Thyroid gland (tissue), 4 donors: Measurements from ENCODE around the gene TFF3. TPM values are rescaled to one million over a fixed set of nuclear protein-coding genes. Genes with fewer than 3 reads are reported as not detected.

ENCODE experiments used
- DNase-seq, 2 donors: peaks; one replicate each; pipeline ENCODE4 v3.0.0-alpha.2; 2019
- H3K27ac ChIP-seq, 3 donors: fragments of 200-600 bp; sonication (generic); 1 replicate in 2 of 3; 2 replicates in 1 of 3; pipeline ENCODE4 v1.5.1; 2016 to 2019; ENCODE audit warnings: mild to moderate bottlenecking in 1 of 3, moderate library complexity in 1 of 3
- H3K27me3 ChIP-seq: fragments of 200-600 bp; sonication (generic); one replicate; pipeline ENCODE4 v1.5.1; 2019
- H3K36me3 ChIP-seq, 2 donors: fragments of 200-600 bp; sonication (generic); one replicate each; pipeline ENCODE4 v1.5.1; 2016 to 2019
- H3K4me1 ChIP-seq, 2 donors: fragments of 200-600 bp; sonication (generic); one replicate each; pipeline ENCODE4 v1.5.1; 2017 to 2019
- H3K4me3 ChIP-seq, 3 donors: fragments of 200-600 bp; sonication (generic); replicated peaks in 1 of 3; 1 replicate in 2 of 3; 2 replicates in 1 of 3; pipeline ENCODE4 v1.5.1; 2016; ENCODE audit warnings: mild to moderate bottlenecking in 1 of 3
- H3K9me3 ChIP-seq: fragments of 200-600 bp; sonication (generic); one replicate; pipeline ENCODE4 v1.5.1; 2017
- POLR2A ChIP-seq, 2 donors: fragments of 450-650 bp; IDR thresholded peaks; one replicate each; pipeline ENCODE4 v1.6.1; 2017; ENCODE audit warnings: antibody characterized with exemption in 2 of 2, mild to moderate bottlenecking in 2 of 2, moderate library complexity in 1 of 2
- WGBS, 2 donors: methylation state at CpG; one replicate each; pipeline ENCODE4 v1.1.5; 2017; 5-methylcytosine and 5-hydroxymethylcytosine counted together
- intact Hi-C: fragments of 100-400 bp; cut with DNase I; formaldehyde crosslinking; loops from one replicate; pipeline ENCODE4 v1.15.1; 2023
- total RNA-seq, 4 donors: library from RNA; depleted of rRNA; stranded (reverse); fragments of >200 nt; gene quantifications; one replicate each; pipeline ENCODE4 v1.2.3, GENCODE V29; 2016
- TF ChIP-seq, protein P1 (sequence below), 6 experiments: fragments of 200-600 bp in 3 of 6; fragments of 450-650 bp in 3 of 6; sonication (generic) in 3 of 6; IDR thresholded peaks; one replicate each; pipeline ENCODE4 v1.5.1; 2016 to 2019; ENCODE audit warnings: antibody characterized with exemption in 6 of 6, mild to moderate bottlenecking in 2 of 6, inconsistent platforms in 1 of 6, moderate library complexity in 1 of 6

The TFF3 gene
- total RNA-seq, 4 donors from 2014 or later = 246 to 4,817 (median 914) TPM

DNA sequence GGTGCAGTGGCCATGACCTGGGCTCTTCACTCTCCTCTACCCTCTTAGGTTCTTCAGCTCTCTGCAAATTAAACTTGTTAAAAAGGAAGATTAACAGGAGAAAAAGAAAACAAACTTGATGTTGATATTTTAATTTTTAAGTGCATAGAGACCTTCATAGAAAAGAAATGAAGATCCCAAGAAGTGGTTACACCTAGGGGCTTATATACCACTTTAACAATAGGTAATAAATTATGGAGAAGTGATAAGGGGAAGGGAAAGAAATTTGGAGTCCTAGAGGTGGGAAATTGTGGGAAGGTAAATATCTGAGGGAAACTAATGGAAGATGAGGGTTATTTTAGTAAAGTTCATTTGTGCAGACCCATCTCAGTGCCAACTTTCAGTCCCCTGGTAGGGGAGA is 16.5 kb upstream of the TFF3 start:
- no peaks in the 10 kb centered on the region for H3K9me3 ChIP-seq
- H3K4me3 ChIP-seq = no peak overlapping the region
- H3K4me1 ChIP-seq = peaks cover 8 to 9% of the 10 kb centered on the region in 2 donors
- H3K27ac ChIP-seq = no peak overlapping the region
- H3K27me3 ChIP-seq = no peaks in the 10 kb centered on the region
- no peaks in the 10 kb centered on the region for H3K36me3 ChIP-seq
- TF ChIP-seq, protein P1, sequence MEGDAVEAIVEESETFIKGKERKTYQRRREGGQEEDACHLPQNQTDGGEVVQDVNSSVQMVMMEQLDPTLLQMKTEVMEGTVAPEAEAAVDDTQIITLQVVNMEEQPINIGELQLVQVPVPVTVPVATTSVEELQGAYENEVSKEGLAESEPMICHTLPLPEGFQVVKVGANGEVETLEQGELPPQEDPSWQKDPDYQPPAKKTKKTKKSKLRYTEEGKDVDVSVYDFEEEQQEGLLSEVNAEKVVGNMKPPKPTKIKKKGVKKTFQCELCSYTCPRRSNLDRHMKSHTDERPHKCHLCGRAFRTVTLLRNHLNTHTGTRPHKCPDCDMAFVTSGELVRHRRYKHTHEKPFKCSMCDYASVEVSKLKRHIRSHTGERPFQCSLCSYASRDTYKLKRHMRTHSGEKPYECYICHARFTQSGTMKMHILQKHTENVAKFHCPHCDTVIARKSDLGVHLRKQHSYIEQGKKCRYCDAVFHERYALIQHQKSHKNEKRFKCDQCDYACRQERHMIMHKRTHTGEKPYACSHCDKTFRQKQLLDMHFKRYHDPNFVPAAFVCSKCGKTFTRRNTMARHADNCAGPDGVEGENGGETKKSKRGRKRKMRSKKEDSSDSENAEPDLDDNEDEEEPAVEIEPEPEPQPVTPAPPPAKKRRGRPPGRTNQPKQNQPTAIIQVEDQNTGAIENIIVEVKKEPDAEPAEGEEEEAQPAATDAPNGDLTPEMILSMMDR (IDR thresholded peaks at IDR 0.05) = no peak
- no peak for TF ChIP-seq POLR2A (IDR thresholded peaks at IDR 0.05)
- intact Hi-C loops = no loop called here
- no peak for DNase-seq

DNA sequence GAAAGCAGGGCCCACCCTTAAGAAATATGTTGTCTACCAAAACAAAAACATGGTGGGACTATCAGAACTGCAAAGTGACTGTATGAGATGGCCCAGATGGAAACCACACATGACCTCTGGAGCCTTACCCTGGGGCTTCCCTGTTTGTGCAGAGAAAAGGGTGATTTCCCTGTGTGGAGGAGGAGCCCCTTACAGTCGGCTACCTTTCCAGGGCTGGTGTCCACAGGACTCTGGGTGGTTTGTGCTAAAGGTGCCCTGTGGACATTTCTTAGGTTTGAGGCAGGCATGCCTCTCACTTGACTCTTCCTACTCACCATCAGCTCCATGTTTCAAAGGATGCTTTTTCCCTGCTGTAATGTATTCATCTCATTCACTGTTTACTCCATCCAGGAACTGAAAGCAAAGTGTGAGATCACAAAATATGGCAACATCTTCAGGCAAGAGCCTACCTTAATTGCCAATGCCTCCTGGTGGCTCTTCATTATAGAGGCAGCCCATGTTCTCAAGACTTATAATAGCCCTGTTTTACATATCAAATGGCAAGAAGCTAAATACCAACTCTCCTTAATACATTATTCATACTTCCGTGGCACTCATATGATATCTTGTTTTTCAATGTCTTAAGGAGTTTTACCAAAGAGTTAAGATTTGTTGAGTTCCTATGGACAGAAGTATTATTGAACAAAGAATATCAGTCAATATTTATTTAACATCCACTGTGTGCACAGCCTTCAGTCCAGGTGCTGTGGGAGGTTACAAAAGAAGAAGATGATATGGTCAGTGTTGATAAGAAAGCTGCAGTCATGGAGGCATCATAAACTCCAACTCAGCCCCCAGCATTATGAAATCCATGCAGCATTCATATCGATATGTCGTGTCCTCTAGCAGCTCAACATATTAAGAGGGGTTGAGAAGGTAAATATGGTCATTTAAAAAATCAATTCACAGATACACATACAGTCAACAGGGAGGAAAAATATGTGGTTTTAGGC is 15.5 kb upstream of the TFF3 start:
- WGBS, 2 donors = 89 to 94% methylated on average over 4 of the region's 4 CpGs

DNA sequence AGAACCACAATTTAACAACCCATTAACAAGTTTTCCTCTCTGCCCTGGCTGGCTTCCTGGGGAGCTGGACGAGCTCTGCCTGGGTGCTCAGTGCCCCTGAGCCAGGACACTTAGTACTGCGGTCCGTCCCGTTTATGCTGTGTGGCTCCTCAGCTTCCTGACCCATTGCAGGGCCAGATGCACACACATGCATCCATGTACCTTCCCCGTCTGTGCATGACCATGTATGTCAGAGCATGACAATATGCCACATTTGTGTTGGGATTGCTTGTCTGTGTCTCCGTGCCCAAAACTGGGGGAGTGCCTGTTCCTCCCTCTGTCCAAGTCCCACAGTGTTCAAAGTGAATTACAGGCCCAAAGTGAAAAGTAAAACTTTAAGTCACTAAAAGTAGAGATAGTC is 9.7 kb upstream of the TFF3 start:
- Histone ChIP-seq H3K4me1 (no peaks in the 10 kb centered on the region), H3K36me3 (no peaks in the 10 kb centered on the region), H3K27ac (no peak overlapping the region), H3K9me3 (no peaks in the 10 kb centered on the region), H3K27me3 (no peaks in the 10 kb centered on the region), H3K4me3 (no peak overlapping the region)
- intact Hi-C loops = no loop called here
- TF ChIP-seq, protein P1 (IDR thresholded peaks at IDR 0.05) = no peak
- no peak for TF ChIP-seq POLR2A (IDR thresholded peaks at IDR 0.05)
- DNase-seq = no peak
- WGBS, 2 donors = 89 to 91% methylated on average over 6 of the region's 6 CpGs

More for the DNA sequence above, 15.5 kb upstream of the TFF3 start:
- Histone ChIP-seq H3K9me3 (no peaks in the 10 kb centered on the region), H3K4me1 (no peaks in the 10 kb centered on the region), H3K27ac (no peak overlapping the region), H3K36me3 (no peaks in the 10 kb centered on the region), H3K4me3 (no peak overlapping the region), H3K27me3 (no peaks in the 10 kb centered on the region)
- no peak for DNase-seq
- intact Hi-C loops = no loop called here
- TF ChIP-seq, protein P1 (IDR thresholded peaks at IDR 0.05) = no peak
- TF ChIP-seq POLR2A (IDR thresholded peaks at IDR 0.05) = no peak

DNA sequence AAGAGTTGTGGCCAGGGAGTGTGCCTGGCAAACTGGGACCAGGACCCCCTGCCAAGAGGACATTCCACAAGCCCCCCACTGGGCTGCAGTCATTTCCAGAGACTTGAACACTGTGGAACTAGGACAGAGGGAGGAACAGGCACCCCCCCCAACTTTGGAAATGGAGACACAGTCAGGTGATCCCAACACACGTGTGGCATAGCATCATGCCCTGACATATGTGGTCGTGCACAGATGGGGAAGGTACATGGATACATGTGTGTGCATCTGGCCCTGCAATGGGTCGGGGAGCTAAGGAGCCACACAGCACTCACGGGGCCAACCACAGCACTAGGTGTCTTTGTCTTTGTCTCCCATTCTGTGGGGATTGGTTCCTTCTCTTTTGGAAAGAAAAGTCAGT is 6.6 kb upstream of the TFF3 start:
- TF ChIP-seq POLR2A (IDR thresholded peaks at IDR 0.05) = no peak
- TF ChIP-seq, protein P1 (IDR thresholded peaks at IDR 0.05) = no peak
- H3K27ac ChIP-seq = no peak overlapping the region
- DNase-seq = no peak
- no peaks in the 10 kb centered on the region for H3K9me3 ChIP-seq
- no peaks in the 10 kb centered on the region for H3K27me3 ChIP-seq
- no peak overlapping the region for H3K4me3 ChIP-seq
- no peaks in the 10 kb centered on the region for H3K36me3 ChIP-seq
- intact Hi-C loops = no loop called here
- 84 to 96% methylated on average over 4 of the region's 4 CpGs for WGBS, 2 donors
- H3K4me1 ChIP-seq = peaks cover 0 to 2% of the 10 kb centered on the region in 2 donors

DNA sequence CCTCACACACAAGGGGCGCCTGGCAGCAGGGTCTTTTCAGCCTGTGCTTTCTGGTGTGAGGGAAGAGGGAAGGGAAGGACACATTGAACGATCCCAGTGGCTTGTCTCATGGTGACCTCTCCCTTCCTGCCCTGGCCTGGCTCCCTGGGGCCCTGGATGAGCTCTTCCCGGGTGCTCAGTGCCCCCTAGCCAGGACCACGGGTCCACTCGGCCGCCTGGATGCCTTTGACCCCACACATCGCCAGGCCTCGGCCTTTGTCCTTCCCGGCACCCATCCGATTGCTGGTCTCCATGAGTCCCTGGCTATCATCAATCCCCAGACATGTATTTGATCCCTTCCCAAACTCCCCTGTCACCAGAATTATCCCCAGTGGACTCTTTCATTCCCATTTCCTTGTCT is 6.0 kb upstream of the TFF3 start:
- WGBS, 2 donors = 83 to 97% methylated on average over 9 to 10 of the region's 10 CpGs
- TF ChIP-seq, protein P1 (IDR thresholded peaks at IDR 0.05) = no peak
- no peak for TF ChIP-seq POLR2A (IDR thresholded peaks at IDR 0.05)
- intact Hi-C loops = no loop called here

More for the DNA sequence above, 6.0 kb upstream of the TFF3 start:
- no peaks in the 10 kb centered on the region for H3K27me3 ChIP-seq
- peaks cover 4 to 8% of the 10 kb centered on the region in 2 donors for H3K4me1 ChIP-seq
- H3K9me3 ChIP-seq = no peaks in the 10 kb centered on the region
- H3K36me3 ChIP-seq = no peaks in the 10 kb centered on the region
- DNase-seq = no peak
- no peak overlapping the region for H3K4me3 ChIP-seq
- H3K27ac ChIP-seq = no peak overlapping the region
